HEK293T (cell line): ENCODE results near the gene TIMP2.

Experiments used
- ARNT ChIP-seq: fragments of 450-650 bp; IDR thresholded peaks from 2 replicates; pipeline ENCODE4 v1.6.1; 2017; ENCODE audit warnings: mild to moderate bottlenecking
- BHLHE40 ChIP-seq: fragments of 450-650 bp; IDR thresholded peaks from 2 replicates; pipeline ENCODE4 v1.6.1; 2016; ENCODE audit warnings: mild to moderate bottlenecking, moderate library complexity, borderline replicate concordance
- ELF4 ChIP-seq: fragments of 450-650 bp; IDR thresholded peaks from 2 replicates; pipeline ENCODE4 v1.6.1; 2017; ENCODE audit warnings: antibody characterized with exemption
- FOXM1 ChIP-seq: fragments of 450-650 bp; IDR thresholded peaks from 2 replicates; pipeline ENCODE4 v1.6.1; 2017; ENCODE audit warnings: mild to moderate bottlenecking, borderline replicate concordance
- SP1 ChIP-seq: fragments of 450-650 bp; IDR thresholded peaks from 2 replicates; pipeline ENCODE4 v1.6.1; 2017
- SUZ12 ChIP-seq: fragments of 450-650 bp; IDR thresholded peaks from 2 replicates; pipeline ENCODE4 v1.6.1; 2016; ENCODE audit warnings: mild to moderate bottlenecking

- TF ChIP-seq ARNT (no peak), ELF4 (no peak), BHLHE40 (no peak), SUZ12 (no peak), SP1 (no peak), FOXM1 (no peak)
Observed at GRCh38 chr17:78892936-78893379, 32.2 kb downstream of the TIMP2 start.
